Astrocyte (in vitro differentiated cells and primary cell): ENCODE results near the gene UACA. TPM values are rescaled to one million over a fixed set of nuclear protein-coding genes. Genes with fewer than 3 reads are reported as not detected.

Experiments used
- DNase-seq: peaks from one replicate; pipeline ENCODE4 v3.0.0-alpha.2; 2010; ENCODE audit warnings: low read depth
- FAIRE-seq: peaks from 2 replicates; lab custom pipeline; 2011; peaks lifted over from hg19 to GRCh38; lab: Jason Lieb, UNC
- H2AFZ ChIP-seq: 2 replicates; pipeline ENCODE4 v1.6.0; 2012; ENCODE audit warnings: low read depth, low read length, inconsistent platforms
- H3K27ac ChIP-seq: 2 replicates; pipeline ENCODE4 v1.5.1; 2011; ENCODE audit warnings: low read depth, low read length, inconsistent platforms
- H3K27me3 ChIP-seq: 2 replicates; pipeline ENCODE4 v1.6.0; 2011; ENCODE audit warnings: low read length, inconsistent platforms; ENCODE audit not compliant: insufficient read depth
- H3K36me3 ChIP-seq: 2 replicates; pipeline ENCODE4 v1.5.1; 2011; ENCODE audit warnings: low read length, inconsistent platforms; ENCODE audit not compliant: insufficient read depth
- H3K4me1 ChIP-seq: 2 replicates; pipeline ENCODE4 v1.5.1; 2011; ENCODE audit warnings: low read length, inconsistent platforms; ENCODE audit not compliant: insufficient read depth
- H3K4me2 ChIP-seq: 2 replicates; pipeline ENCODE4 v1.6.0; 2012; ENCODE audit warnings: low read length, inconsistent platforms
- H3K4me3 ChIP-seq: 2 replicates; pipeline ENCODE4 v1.5.1; 2011; ENCODE audit warnings: low read depth, mild to moderate bottlenecking, low read length, inconsistent platforms; ENCODE audit not compliant: insufficient read depth
- H3K79me2 ChIP-seq: 2 replicates; pipeline ENCODE4 v1.6.0; 2012; ENCODE audit warnings: mild to moderate bottlenecking, low read length, inconsistent platforms; ENCODE audit not compliant: insufficient read depth
- H3K9ac ChIP-seq: 2 replicates; pipeline ENCODE4 v1.6.0; 2012; ENCODE audit warnings: mild to moderate bottlenecking, low read length, inconsistent platforms
- H3K9me3 ChIP-seq: 2 replicates; pipeline ENCODE4 v1.5.1; 2012; ENCODE audit warnings: low read depth, mild to moderate bottlenecking, low read length, inconsistent platforms; ENCODE audit not compliant: insufficient read depth
- H4K20me1 ChIP-seq: 2 replicates; pipeline ENCODE4 v1.6.0; 2012; ENCODE audit warnings: low read length, inconsistent platforms; ENCODE audit not compliant: insufficient read depth
- H3K27ac Mint-ChIP-seq: one replicate; pipeline ENCODE4 v1.8.0; 2021; ENCODE audit warnings: mild to moderate bottlenecking, mixed read lengths; ENCODE audit not compliant: unreplicated experiment
- H3K27me3 Mint-ChIP-seq: one replicate; pipeline ENCODE4 v1.8.0; 2021; ENCODE audit warnings: low read depth, mixed read lengths; ENCODE audit not compliant: unreplicated experiment
- H3K36me3 Mint-ChIP-seq: one replicate; pipeline ENCODE4 v1.8.0; 2021; ENCODE audit warnings: low read depth, mixed read lengths; ENCODE audit not compliant: unreplicated experiment
- H3K4me1 Mint-ChIP-seq: one replicate; pipeline ENCODE4 v1.8.0; 2021; ENCODE audit warnings: low read depth, mixed read lengths; ENCODE audit not compliant: unreplicated experiment
- H3K4me3 Mint-ChIP-seq: one replicate; pipeline ENCODE4 v1.8.0; 2021; ENCODE audit warnings: mild to moderate bottlenecking, moderate library complexity, mixed read lengths; ENCODE audit not compliant: unreplicated experiment
- H3K9me3 Mint-ChIP-seq: one replicate; pipeline ENCODE4 v1.8.0; 2021; ENCODE audit warnings: mild to moderate bottlenecking, mixed read lengths; ENCODE audit not compliant: unreplicated experiment
- EZH2 ChIP-seq: IDR thresholded peaks from 2 replicates; pipeline ENCODE4 v1.6.1; 2012; ENCODE audit warnings: mild to moderate bottlenecking, low read length, inconsistent platforms; ENCODE audit not compliant: insufficient read depth
- total RNA-seq: library from RNA; stranded (reverse); gene quantifications from 2 replicates; pipeline ENCODE4 v1.2.1, GENCODE V29; 2021
- TF ChIP-seq, protein P1 (sequence below): IDR thresholded peaks from 2 replicates; pipeline ENCODE4 v1.5.1; 2011; ENCODE audit warnings: low read depth, mild to moderate bottlenecking, inconsistent platforms, low read length, moderate library complexity; ENCODE audit not compliant: insufficient read depth

Gene UACA
- total RNA-seq, 1 donor from 2014 or later, result 168 TPM

DNA sequence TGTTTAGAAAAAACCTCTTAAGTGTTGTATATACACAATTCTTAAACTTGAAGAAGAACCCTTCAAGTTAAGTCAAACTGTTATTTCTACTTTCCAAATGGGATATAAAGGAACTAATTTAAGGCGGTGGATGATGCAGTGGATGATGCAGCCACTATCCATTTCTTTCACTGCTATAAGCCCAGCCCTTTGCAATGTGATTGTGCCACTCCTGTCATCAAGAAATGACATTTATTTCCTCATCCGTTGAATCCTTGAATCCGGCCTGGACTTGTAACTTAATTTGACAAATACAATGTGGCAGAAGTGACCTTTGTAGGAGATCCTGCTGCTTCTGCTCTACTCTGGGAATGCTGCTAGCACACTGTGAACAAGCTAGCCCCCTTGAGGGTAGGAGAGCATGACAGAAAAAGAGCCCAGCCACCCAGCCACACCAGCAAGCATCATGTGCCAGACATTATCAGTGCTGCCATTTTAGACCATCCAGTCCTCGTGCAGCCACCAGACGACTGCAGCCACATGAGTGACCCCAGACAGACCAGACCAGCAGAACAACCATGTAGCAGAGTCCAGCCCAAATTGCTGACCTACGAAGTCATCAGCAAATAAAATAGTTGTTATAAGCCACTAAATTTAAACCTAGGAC is 47.4 kb downstream of the UACA start:
- H3K36me3 Mint-ChIP-seq, result peaks cover 11% of the 10 kb centered on the region
- H3K27ac Mint-ChIP-seq, result peak overlapping the region; percentile 92
- FAIRE-seq, result no peak

DNA sequence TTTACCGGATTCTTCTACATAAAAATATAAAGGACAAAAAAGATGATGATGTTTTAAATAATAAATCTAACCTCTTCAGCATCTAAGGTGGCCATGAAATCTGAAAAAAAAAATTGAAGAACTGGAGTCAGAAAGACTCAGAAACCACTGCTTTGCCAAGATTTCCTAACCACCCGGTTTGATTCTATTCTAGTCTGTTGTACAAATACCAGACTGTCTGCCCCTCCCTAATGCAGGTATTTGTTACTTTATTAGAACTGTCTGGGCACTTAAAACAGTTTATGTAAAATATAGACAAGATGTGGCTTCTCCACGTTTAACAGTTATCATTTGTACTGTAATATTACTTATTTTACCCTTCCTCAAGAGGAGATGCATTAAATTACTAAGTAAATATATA is 48.8 kb downstream of the UACA start:
- no peak overlapping the region for H2AFZ ChIP-seq
- peak overlapping the region; percentile 67 for H3K4me2 ChIP-seq
- H3K9me3 ChIP-seq, result no peaks in the 10 kb centered on the region
- no peak for FAIRE-seq
- peak; percentile 73 for DNase-seq
- peak overlapping the region; percentile 41 for H3K9ac ChIP-seq
- peak overlapping the region; percentile 98 for H3K27ac Mint-ChIP-seq
- H3K27me3 ChIP-seq, result no peaks in the 10 kb centered on the region
- TF ChIP-seq EZH2, result no peak
- TF ChIP-seq, protein P1, sequence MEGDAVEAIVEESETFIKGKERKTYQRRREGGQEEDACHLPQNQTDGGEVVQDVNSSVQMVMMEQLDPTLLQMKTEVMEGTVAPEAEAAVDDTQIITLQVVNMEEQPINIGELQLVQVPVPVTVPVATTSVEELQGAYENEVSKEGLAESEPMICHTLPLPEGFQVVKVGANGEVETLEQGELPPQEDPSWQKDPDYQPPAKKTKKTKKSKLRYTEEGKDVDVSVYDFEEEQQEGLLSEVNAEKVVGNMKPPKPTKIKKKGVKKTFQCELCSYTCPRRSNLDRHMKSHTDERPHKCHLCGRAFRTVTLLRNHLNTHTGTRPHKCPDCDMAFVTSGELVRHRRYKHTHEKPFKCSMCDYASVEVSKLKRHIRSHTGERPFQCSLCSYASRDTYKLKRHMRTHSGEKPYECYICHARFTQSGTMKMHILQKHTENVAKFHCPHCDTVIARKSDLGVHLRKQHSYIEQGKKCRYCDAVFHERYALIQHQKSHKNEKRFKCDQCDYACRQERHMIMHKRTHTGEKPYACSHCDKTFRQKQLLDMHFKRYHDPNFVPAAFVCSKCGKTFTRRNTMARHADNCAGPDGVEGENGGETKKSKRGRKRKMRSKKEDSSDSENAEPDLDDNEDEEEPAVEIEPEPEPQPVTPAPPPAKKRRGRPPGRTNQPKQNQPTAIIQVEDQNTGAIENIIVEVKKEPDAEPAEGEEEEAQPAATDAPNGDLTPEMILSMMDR, result no peak
- peaks cover 90% of the 10 kb centered on the region for H3K79me2 ChIP-seq
- H4K20me1 ChIP-seq, result peaks cover 16% of the 10 kb centered on the region
- peak overlapping the region; percentile 79 for H3K27ac ChIP-seq
- H3K36me3 ChIP-seq, result peaks cover 5% of the 10 kb centered on the region
- peaks cover 37% of the 10 kb centered on the region for H3K4me1 ChIP-seq
- no peaks in the 10 kb centered on the region for H3K9me3 Mint-ChIP-seq
- no peak overlapping the region for H3K4me3 Mint-ChIP-seq
- H3K4me1 Mint-ChIP-seq, result peaks cover 67% of the 10 kb centered on the region
- no peak overlapping the region for H3K4me3 ChIP-seq
- peaks cover 6% of the 10 kb centered on the region for H3K36me3 Mint-ChIP-seq
- H3K27me3 Mint-ChIP-seq, result no peaks in the 10 kb centered on the region

More for the DNA sequence above, 47.4 kb downstream of the UACA start:
- Histone ChIP-seq H3K4me2 (peak overlapping the region; percentile 3), H4K20me1 (peaks cover 16% of the 10 kb centered on the region), H3K27me3 (no peaks in the 10 kb centered on the region), H3K4me3 (no peak overlapping the region), H3K27ac (peak overlapping the region; percentile 45), H3K79me2 (peaks cover 90% of the 10 kb centered on the region), H3K4me1 (peaks cover 37% of the 10 kb centered on the region), H3K9me3 (no peaks in the 10 kb centered on the region), H2AFZ (no peak overlapping the region), H3K9ac (peak overlapping the region; percentile 1), H3K36me3 (peaks cover 5% of the 10 kb centered on the region)
- no peaks in the 10 kb centered on the region for H3K27me3 Mint-ChIP-seq
- DNase-seq, result peak; percentile 62
- peak overlapping the region; percentile 2 for H3K4me3 Mint-ChIP-seq
- H3K9me3 Mint-ChIP-seq, result no peaks in the 10 kb centered on the region
- no peak for TF ChIP-seq EZH2
- TF ChIP-seq, protein P1, result no peak
- peaks cover 69% of the 10 kb centered on the region for H3K4me1 Mint-ChIP-seq

DNA sequence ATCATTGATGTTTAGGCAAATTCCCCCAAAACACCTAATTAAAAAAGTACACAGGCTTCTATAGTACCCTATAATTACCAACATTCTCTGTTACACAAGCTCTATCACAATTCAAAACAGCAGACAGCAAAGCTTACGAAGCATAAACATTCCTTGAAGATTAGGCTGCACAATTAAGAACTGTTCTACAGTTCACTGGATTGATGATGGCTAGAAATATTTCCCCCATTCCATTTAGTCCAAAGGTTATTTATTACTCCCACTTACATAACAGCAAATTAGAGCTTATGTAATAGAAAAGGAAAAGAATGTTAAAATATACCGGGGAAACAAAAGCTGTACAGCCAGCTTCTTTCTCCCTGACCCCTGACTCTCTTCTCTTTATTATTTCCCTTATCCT is 49.3 kb downstream of the UACA start:
- H3K9ac ChIP-seq, result peak overlapping the region; percentile 41

More for the DNA sequence above, 49.3 kb downstream of the UACA start:
- no peak overlapping the region for H2AFZ ChIP-seq
- H3K36me3 ChIP-seq, result peaks cover 5% of the 10 kb centered on the region
- H3K9me3 ChIP-seq, result no peaks in the 10 kb centered on the region
- Mint-ChIP-seq H3K4me1 (peaks cover 64% of the 10 kb centered on the region), H3K27ac (peak overlapping the region; percentile 98), H3K27me3 (no peaks in the 10 kb centered on the region), H3K4me3 (peak overlapping the region; percentile 60), H3K36me3 (peaks cover 6% of the 10 kb centered on the region), H3K9me3 (no peaks in the 10 kb centered on the region)
- H3K4me1 ChIP-seq, result peaks cover 37% of the 10 kb centered on the region
- peak; percentile 80 for FAIRE-seq
- peaks cover 13% of the 10 kb centered on the region for H4K20me1 ChIP-seq
- H3K27ac ChIP-seq, result peak overlapping the region; percentile 79
- TF ChIP-seq, protein P1, result no peak
- TF ChIP-seq EZH2, result no peak
- DNase-seq, result peak; percentile 87
- H3K4me2 ChIP-seq, result peak overlapping the region; percentile 67
- peaks cover 90% of the 10 kb centered on the region for H3K79me2 ChIP-seq
- no peak overlapping the region for H3K4me3 ChIP-seq
- no peaks in the 10 kb centered on the region for H3K27me3 ChIP-seq
